ENCODE data around the gene ZFYVE27.
A peak's percentile ranks its signal among the peaks of the same experiment; 100 is the strongest.

The ZFYVE27 gene

DNA sequence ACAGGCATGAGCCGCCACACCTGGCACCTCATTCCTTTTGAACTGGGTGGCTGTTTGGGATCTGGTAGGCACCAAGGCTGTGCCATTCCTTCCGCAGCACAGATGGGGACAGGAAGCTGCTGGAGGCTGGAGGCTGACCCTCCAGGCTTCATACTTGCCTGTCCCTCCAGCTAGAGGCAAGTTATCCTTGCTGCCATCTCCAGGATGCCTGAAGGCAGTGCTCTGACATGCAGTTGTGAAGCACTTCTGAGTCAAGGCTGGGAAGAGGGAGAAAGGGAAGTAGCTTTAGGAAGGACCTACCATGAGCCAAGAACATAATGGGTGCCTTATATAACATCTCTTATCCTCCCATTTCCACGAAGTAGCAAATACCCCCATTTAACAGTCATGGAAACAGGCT lies 13.9 kb upstream of the ZFYVE27 start:
- DNase-seq, result no peak
- TF ChIP-seq GATA1 (IDR thresholded peaks at IDR 0.05; ENCODE audit: low read depth, low read length) (no peak), POLR2A (IDR thresholded peaks at IDR 0.05; ENCODE audit: low read length) (no peak)

DNA sequence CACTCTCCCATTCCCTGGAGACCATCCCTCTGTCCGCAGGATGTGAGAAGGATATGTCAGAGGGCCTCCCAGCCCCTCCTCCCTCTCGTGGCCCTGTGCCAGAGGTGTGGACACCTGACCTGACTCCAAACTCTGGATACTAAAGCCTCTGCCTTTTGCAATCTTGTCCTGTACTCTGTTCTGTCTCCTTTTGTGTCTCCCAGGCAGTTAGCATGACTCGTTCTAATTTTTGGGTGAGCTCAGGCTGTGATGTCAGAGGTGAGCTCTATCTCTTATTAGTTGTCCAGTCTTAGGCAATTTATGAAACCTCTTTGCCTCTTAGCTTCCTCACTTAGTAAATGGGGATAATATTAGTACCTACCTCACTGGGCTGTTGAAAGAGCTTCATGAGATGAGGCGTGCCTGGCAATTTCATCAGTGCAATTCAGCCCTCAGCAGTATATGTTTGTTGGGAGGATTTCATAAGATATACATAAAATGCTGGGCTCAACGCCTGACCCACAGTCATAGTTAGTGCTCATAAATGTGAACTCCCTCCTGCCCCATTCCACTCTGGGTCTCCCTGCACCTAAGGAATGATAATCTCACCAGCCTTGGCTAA lies 12.5 kb upstream of the ZFYVE27 start:
- no peak for TF ChIP-seq POLR2A (IDR thresholded peaks at IDR 0.05; ENCODE audit: low read length)
- TF ChIP-seq GATA1 (IDR thresholded peaks at IDR 0.05; ENCODE audit: low read depth, low read length), result no peak

DNA sequence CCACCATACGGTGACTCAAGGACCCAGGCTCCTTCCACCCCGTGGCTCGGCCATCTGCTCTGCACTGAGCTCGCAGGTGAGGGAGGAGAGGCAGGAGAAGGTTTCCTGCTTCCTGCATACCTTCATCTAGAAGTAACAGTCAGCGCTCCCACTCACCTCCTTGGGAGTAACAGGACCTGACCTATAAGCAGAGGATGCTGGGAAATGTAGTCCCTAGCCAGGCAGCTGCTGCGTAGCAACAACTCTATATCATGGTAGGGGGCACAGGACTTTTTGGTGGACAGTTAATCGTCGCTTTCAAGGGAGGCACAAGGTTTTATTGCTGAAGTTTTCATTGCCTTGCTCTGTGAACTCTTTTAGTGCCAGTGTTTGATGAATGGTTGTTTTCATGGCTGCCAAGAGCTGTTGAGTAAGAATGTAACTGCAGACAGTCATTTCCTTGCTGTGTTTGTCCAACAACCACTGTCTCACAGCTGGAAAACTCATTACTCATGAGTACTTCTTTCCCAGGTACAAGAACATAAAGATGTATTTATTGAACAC lies 10.2 kb upstream of the ZFYVE27 start:
- TF ChIP-seq GATA1 (IDR thresholded peaks at IDR 0.05; ENCODE audit: low read depth, low read length) (no peak), POLR2A (IDR thresholded peaks at IDR 0.05; ENCODE audit: low read length) (no peak)
- no peak for DNase-seq

More for the DNA sequence above, 12.5 kb upstream of the ZFYVE27 start:
- peak; percentile 26 to 60 for DNase-seq

DNA sequence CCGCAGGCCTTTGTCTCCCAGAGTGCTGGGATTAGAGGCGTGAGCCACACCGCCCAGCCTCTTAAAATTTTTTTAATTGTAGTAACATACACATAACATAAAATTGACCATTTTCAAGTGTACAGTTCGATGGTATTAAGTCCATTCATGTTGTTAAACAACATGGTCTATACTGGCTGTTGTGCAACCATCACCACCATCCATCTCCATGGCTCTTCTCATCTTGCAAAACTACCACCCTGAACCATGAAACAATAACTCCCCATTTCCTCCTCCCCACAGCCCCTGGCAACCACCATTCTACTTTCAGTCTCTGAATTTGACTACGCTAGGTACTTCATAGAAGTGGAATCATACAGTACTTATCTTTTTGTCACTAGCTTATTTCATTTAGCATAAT lies 7.9 kb upstream of the ZFYVE27 start:
- no peak for DNase-seq

DNA sequence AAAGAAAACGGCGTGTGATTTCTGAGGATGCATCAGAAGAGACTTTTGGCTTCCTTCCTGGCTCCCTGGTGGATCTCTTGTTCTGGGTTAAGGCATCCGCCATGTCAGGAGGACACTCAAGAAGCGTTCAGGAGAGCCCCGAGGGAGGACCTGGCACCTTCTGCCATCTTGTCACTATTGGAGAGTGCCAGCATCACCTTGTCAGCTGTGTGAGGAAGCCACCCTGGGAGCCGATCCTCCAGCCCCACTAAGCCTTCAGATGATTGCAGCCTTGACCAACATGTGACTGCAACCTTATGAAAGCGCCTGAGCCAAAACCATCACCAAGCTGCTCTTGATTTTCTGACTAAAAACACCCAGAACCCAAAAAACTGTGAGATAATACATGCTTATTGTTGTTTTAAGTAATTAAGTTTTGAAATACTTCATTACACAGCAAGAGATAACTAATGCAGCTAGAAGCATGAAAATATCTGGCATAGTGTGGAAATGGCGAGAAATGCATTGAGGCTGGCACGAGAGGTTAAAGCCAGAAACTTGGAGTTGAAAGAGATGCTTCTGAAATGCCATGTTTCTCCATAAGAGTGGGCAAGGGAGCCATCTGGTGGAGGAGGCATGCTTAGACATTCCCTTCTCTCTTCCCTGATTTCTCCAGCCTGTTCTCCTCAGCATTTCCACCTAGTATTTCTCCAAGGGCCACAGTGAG lies 5.4 kb upstream of the ZFYVE27 start:
- TF ChIP-seq POLR2A (IDR thresholded peaks at IDR 0.05; ENCODE audit: low read length) (no peak), GATA1 (IDR thresholded peaks at IDR 0.05; ENCODE audit: low read depth, low read length) (no peak)
- DNase-seq, result peak; percentile 64 to 84

More for the DNA sequence above, 7.9 kb upstream of the ZFYVE27 start:
- TF ChIP-seq POLR2A (IDR thresholded peaks at IDR 0.05; ENCODE audit: low read length) (no peak), GATA1 (IDR thresholded peaks at IDR 0.05; ENCODE audit: low read depth, low read length) (no peak)

- no peak for DNase-seq
- no peak for TF ChIP-seq POLR2A (IDR thresholded peaks at IDR 0.05; ENCODE audit: low read length)
- TF ChIP-seq GATA1 (IDR thresholded peaks at IDR 0.05; ENCODE audit: low read depth, low read length), result no peak
Observed at GRCh38 chr10:97732052-97732359, 4.9 kb upstream of the ZFYVE27 start.

- DNase-seq, result no peak
- TF ChIP-seq POLR2A (IDR thresholded peaks at IDR 0.05; ENCODE audit: low read length) (no peak), GATA1 (IDR thresholded peaks at IDR 0.05; ENCODE audit: low read depth, low read length) (no peak)
Observed at GRCh38 chr10:97733256-97733655, 3.7 kb upstream of the ZFYVE27 start.

GRCh38 chr10:97734021-97734420 lies 2.9 kb upstream of the ZFYVE27 start:
- TF ChIP-seq POLR2A (IDR thresholded peaks at IDR 0.05; ENCODE audit: low read length) (no peak), GATA1 (IDR thresholded peaks at IDR 0.05; ENCODE audit: low read depth, low read length) (no peak)

GRCh38 chr10:97736403-97736901 lies 476 bp upstream of the ZFYVE27 start:
- DNase-seq, result no peak
- TF ChIP-seq POLR2A (IDR thresholded peaks at IDR 0.05; ENCODE audit: low read length) (no peak), GATA1 (IDR thresholded peaks at IDR 0.05; ENCODE audit: low read depth, low read length) (no peak)

More at GRCh38 chr10:97734021-97734420, 2.9 kb upstream of the ZFYVE27 start:
- DNase-seq, result no peak

DNA sequence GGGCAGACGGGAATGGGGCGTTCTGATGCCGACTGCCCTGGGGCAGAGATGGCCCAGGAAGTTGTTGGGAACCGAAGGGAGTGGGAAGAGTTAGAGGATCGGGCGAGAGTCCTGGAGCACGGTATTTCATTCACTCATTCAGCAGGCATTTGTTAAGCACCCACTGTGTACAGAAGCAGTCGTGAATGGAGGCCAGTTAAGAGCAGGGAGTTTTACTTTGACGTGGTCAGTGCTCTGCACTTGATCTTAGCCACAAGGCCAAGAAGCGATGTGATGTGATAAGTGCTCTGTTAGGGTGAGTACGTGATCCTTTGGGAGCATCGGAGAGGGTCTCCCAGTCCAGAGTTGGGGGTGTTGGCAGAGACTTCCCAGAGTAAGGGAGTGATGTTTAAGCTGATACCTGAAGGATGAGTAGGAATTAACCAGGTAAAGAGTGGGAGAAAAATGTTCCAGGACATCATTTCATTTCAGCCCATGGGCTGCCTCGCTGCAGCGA lies 890 bp downstream of the ZFYVE27 start:
- TF ChIP-seq POLR2A (IDR thresholded peaks at IDR 0.05; ENCODE audit: low read length) (no peak), GATA1 (IDR thresholded peaks at IDR 0.05; ENCODE audit: low read depth, low read length) (no peak)
- DNase-seq, result peak in 1 of 2 experiments; percentile 56

GRCh38 chr10:97738616-97739015 lies 1.7 kb downstream of the ZFYVE27 start:
- peak; percentile 50 to 66 for DNase-seq
- no peak for TF ChIP-seq POLR2A (IDR thresholded peaks at IDR 0.05; ENCODE audit: low read length)
- TF ChIP-seq GATA1 (IDR thresholded peaks at IDR 0.05; ENCODE audit: low read depth, low read length), result no peak

DNA sequence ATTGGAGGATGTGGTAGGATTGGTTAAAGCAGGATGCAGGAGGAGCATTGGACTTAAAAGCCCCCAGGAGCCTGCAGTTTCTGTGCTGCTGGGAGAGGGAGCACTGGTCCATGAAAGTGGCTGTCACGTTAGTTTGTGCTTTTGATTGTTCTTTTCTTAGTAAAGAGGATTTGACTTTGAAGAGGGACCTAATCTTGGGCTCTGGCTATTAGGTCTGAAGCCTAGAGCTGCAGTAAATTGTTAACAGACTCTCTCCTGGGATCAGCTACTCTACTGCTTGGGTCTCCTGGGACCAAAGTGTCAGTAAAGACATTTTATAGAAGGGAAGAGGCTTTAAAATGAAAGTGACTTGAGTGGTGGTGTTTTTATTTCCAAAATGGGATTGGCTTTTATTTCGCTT lies 3.7 kb downstream of the ZFYVE27 start:
- no peak for DNase-seq
- no peak for TF ChIP-seq GATA1 (IDR thresholded peaks at IDR 0.05; ENCODE audit: low read depth, low read length)
- TF ChIP-seq POLR2A (IDR thresholded peaks at IDR 0.05; ENCODE audit: low read length), result no peak

- peak; percentile 53 to 66 for DNase-seq
- TF ChIP-seq POLR2A (IDR thresholded peaks at IDR 0.05; ENCODE audit: low read length) (no peak), GATA1 (IDR thresholded peaks at IDR 0.05; ENCODE audit: low read depth, low read length) (no peak)
Observed at GRCh38 chr10:97743169-97743943, 6.4 kb downstream of the ZFYVE27 start.
